GM12801 (cell line): ENCODE data around the gene HOXA5.

Experiments used
- CTCF ChIP-seq: IDR thresholded peaks from one replicate; pipeline ENCODE4 v1.5.1; 2011; ENCODE audit warnings: control low read depth; ENCODE audit not compliant: insufficient read length; ENCODE audit errors: extremely low read depth

The HOXA5 gene

DNA sequence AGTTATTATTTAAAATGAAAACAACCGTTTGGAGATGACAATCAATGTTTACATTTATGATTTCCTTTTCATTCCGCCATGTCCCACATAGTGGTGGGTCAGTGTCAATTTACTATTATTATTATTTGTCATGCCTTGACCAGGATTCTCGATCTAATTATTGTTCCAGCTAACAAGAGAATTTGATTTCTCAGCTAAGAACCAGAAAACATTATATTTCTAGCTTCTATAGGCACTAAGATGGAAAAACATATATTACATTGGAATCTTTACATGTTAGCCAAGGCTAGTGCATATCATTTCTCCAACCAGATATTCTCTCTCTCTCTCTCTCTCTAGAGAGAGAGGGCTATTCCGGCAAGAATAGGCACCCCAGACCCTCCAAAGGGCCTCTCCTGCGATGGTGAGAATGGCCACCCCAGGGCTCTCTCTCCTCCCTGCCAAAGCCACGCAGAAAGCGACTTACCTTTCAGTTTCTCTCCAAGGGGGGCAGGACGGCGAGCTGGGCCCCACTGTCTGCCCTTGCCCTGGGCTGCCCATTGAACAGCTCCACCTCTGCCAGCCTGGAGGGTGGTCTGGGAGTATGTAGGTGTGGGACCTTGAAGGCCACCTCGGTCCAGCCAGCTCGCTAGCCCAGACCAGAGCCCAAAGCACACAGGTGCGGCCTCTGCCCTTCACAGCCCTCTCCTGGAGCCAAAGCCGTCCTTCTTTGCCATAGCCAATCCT, 6.5 kb upstream of the HOXA5 start:
- TF ChIP-seq CTCF: no peak

DNA sequence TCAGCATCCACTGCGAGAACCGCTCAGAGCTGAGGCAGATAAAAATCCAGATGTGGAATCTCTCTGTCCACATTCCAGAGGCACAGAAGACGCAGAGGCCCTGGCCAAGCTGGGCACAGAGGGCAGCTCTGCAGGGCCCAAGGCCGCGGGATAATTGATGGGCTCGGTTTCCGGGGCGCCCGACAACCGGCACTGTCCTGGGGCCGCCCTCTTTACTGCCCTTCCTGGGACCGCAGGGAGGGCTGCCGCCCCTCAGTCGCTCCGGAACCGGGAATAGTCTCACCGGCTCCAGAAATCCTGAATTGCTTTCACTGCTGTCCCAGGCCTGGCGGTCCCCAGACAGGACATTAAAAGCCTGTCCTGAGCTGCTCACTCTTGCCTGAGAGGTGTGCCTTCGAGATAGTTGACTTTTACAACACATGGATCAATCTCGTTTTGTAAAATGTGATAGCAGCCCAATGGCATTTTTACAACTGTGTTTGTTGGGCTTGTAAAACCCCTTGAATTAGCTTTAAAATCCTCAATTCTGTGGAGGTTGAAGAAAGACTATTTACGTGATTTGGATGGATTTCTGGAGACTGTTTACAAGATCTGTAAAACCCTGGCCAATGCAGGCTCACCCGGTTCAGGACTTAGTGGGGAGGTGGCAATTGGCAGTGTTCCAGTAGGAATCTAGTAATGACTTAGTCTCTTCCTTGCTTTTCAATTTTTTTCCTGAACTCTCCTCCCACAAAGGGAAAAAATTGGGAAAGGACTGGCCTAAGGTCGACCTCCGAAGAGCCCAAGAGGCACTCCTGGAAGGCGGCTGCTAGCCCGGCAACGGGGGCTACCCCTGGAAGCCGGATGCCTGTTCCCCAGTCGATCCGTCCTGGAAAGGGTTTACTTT, 5.5 kb upstream of the HOXA5 start:
- TF ChIP-seq CTCF: no peak

- no peak for TF ChIP-seq CTCF
These were observed 4.7 kb upstream of the HOXA5 start for GRCh38 chr7:27148031-27148755.

- TF ChIP-seq CTCF: no peak
These were observed 3.9 kb upstream of the HOXA5 start, which contains the start of gene HOXA6 for GRCh38 chr7:27147199-27148030. Gene HOXA6, minus strand, starts transcription at chr7:27147774. Its CDS starts 25 bp downstream, at chr7:27147749.

DNA sequence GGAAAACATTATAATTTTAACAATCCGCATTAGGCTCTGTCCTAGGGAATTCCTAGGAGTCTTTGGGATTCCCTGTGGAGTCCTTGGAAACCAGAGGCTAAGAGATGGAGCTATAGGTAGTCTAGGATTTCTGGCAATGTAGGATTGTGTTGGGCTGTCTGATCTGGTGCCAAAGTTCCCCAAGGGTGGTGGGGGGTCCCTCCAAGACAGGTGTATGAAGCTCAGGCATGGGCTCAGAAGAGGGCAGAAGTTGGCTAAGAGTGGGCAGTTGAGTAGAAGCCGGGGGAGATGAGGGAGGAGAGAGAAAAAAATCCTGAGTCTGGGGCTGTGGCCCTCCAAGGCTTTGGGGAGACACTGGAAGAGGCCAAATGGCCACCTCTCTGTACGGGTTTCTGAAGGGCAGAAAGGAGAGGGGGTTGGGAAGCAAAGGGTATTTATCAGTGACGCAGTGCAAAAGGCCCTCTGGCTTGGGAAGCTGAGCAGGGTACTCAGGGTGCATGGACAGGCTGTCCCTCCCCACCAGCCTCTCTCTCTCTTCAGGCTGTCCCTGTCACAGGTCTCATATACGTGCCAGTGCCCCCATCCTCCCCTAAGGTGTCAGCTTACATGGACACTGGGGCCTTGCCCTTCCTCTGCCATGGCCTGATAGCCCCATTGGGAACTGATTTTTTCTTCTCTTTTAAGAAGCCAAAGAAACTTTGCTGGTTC, 3.2 kb upstream of the HOXA5 start:
- TF ChIP-seq CTCF: no peak

DNA sequence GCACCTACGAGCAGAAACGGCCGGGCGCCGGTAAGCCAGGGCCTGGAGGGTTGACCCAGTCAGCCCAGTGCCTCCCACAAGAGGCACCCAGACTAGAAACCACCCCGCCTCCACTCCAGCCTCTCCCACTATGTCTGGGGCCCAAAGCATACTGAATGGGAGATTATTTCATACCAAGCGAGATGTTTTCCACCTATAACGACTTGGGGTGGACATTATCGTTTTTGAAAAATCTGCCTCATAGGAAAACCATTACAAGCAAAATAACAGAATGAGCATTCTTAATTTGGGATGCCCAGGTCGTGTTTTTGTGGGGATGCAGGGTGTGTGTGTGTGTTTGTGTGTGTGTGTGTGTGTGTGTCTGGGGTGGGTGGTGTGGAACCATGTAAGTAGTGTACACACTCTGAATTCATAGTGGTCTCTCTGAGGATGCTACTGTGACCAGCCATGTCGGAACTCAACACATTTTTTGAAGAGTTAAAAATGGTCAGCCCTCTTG, 2.5 kb upstream of the HOXA5 start:
- no peak for TF ChIP-seq CTCF
